GM12873 (cell line): ENCODE data around the gene C20orf141.
A peak's percentile ranks its signal among the peaks of the same experiment; 100 is the strongest.

Experiments
- TF ChIP-seq, protein P1 (sequence below): IDR thresholded peaks from 2 replicates; pipeline ENCODE4 v1.5.1; 2012; ENCODE audit warnings: low read depth, mild to moderate bottlenecking, moderate library complexity, low read length, control low read depth; ENCODE audit not compliant: insufficient read depth; ENCODE audit errors: missing control alignments

C20orf141 gene

DNA sequence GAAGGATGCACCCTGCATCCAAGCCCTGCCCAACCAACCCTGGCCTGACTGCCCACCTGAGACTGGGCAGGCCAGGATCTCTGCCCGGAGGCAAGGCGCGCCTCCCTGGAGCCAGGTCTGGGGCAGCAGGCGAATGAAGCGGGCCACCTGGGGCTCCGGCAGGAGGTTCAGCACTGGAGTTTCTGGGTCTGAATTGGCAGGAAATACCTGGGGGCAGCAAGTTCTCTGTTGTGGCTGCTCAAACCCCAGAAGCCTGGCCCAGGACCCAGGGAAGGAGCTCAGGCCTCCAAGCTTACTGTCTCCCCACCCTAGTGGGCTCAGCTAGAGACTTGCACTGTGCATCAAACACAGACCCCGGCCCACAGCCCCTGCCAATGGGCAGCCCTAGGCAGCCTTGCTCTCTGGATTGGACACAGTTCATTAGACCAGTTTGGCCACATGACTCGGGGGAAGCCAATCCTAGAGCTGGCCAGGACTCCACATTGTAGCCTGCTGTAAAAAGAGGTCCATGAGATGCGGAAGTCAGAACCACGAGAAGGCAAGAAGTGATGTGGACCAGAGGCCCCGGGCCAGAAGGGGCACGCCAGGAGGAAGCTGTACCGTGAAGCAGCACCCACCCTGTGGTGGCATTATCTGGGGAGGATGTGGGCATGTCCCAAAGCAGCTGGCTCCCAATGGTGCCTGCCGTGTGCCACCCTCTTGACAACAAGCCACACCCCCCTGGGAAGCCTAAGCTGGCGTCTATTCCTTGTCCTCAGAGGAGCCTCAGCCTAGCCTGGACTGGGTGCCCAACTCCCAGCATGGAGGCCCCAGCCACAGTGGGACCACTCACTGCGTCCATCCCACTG is 17.4 kb upstream of the C20orf141 start:
- TF ChIP-seq, protein P1, sequence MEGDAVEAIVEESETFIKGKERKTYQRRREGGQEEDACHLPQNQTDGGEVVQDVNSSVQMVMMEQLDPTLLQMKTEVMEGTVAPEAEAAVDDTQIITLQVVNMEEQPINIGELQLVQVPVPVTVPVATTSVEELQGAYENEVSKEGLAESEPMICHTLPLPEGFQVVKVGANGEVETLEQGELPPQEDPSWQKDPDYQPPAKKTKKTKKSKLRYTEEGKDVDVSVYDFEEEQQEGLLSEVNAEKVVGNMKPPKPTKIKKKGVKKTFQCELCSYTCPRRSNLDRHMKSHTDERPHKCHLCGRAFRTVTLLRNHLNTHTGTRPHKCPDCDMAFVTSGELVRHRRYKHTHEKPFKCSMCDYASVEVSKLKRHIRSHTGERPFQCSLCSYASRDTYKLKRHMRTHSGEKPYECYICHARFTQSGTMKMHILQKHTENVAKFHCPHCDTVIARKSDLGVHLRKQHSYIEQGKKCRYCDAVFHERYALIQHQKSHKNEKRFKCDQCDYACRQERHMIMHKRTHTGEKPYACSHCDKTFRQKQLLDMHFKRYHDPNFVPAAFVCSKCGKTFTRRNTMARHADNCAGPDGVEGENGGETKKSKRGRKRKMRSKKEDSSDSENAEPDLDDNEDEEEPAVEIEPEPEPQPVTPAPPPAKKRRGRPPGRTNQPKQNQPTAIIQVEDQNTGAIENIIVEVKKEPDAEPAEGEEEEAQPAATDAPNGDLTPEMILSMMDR, result no peak

DNA sequence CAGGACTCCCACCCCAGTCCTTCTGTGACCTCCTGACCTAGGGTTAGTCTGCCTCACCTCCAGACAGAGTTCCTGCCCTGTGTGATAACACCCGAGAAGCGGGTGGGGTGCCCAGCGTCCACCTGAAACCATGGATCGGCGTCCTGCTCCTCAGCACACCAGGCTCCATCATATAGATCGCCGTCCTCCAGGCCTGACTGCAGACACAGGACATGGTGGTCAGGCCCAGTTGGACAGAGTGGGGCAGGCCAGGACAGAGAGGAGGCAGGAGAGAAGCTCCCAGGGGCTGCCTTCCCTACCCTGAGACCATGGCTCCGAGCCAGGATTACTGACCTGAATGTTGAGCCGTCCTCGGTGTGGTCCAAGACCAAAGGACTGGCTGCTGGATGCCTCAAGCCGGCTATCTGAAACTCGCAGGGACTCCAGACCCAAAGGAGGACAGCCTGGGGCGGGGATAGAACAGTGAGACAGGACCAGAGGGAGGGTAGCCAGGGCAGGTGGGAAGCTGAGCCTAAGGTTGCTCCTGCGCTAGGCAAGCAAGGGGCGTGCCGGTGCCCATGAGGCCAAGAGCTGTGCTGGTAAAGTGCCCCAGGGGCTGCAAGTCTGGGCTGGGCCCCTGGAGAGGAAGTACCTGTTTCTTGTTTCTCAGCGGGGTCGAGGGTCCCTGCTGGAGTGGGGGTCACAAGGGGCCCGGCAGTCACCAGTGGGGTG is 16.5 kb upstream of the C20orf141 start:
- TF ChIP-seq, protein P1, result no peak

DNA sequence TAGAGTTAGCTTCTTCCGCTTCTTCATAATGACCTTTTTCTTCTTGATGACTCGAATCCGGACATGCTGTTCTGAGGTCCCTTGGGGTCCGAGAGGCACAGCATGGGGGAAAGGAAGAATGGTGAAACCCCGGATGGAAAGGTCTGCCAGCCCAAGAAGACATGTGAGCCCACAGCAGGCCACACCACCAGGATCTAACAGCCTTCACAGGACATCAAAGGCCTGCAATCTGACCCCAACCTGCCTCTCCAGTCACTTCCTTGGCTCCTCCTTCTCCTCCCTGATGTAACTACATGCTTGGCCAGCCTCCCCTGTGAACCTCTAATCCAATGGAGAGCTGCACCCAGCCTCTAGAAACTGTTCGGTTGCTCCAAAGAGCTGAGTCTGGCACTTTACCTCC is 16.0 kb upstream of the C20orf141 start:
- TF ChIP-seq, protein P1, result no peak

DNA sequence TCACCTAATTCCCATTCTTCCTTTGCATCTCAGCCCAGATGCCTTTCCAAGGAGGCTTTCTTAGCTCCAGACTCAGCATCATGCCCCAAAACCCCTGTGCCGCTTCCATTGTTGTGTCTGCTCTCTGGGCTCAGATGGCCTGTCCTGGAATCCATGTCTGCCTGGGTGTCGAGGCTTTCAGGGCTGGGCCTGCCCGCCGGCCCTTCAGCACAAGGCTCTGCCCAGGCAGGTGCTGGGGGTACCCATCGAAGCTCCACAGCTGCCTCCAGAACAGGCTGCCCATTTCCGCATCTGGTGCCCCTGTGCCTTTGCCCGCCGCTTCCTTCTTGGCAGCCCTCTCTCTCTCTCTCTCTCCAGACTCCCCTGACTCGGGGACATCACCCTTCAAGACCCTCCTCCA is 15.5 kb upstream of the C20orf141 start:
- TF ChIP-seq, protein P1, result no peak

DNA sequence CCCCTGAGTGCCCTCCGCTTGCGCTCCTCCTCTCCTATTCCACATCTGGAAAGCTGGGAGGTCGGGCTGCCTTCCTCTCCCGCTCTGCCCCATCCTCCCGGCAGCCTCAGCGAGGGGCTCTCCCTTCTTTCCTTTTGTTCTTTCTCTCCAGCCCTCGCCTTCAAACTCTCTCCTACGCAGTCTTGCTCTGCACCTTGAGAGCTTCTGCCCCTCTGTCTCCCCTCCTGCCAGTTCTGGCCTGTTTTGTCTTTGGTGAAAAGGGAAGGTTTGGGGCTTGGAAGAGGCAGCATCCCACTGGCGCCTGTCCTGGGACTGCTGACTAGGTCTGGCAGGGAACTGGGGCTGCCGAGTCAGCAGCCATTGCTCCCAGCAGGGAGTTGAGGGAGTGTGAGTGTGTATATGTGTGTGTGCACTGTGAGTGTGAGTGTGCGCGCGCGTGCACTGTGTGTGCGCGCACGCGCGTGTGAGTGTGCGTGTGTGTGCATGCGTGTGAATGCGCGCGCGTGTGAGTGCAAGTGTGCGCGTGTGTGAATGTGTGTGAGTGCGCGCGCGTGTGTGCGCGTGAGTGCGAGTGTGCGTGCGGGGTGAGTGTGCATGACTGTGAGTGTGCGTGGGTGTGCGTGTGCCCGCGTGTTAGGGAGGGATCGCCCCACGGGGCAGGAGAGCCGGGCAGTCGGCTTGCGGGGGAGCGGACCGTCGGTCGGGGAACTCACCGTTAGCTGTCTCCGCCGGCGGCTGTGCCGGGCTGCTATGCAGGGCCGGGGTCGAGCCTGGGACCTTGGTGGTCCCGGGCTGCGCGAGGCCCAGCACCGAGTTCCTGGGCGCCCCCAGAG is 14.9 kb upstream of the C20orf141 start:
- TF ChIP-seq, protein P1, result no peak

DNA sequence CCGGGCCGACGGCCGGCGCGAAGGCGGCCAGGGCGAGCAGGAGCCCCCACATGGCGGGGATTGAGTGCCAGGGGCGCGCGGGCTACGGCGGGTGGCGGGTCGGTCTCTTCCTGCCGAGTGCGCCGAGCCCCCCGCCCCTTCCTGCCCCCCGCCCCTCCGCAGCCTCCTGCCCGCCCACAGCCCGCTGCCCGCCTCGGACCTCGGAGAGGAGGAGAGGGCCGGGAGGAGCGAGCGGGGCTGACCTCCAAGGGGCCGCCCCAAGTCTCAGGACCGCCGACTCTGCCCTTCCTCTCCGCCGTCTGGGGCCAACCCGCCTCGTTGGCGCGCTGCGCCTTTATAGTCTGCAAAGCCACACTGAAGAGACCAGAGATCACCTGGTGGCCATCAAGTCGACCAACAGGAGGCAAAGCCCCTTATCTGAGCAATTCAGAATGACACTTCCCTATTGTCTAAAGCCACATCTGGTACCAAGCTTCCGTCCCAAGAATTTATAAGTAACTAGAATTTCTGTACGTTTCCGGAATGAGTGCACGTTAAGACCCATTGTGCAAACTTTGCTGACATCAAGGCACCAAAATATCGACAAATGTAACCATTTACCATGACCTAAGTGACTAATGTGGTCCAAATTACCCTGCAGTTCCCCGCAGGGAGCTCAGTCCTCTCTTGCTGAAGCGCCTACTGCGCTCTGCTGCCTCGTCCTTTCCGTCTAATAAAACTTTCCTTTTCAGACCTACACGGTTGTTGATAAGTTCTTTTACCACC is 14.1 kb upstream of the C20orf141 start, which contains the start of gene CPXM1:
TSS of gene CPXM1 (minus strand) at position 107 of the 765 bp plus-strand sequence. CDS start at position 52, 55 bp downstream.
- TF ChIP-seq, protein P1, result peak; percentile 8
